ENCODE results near the gene MBD3.

DNA sequence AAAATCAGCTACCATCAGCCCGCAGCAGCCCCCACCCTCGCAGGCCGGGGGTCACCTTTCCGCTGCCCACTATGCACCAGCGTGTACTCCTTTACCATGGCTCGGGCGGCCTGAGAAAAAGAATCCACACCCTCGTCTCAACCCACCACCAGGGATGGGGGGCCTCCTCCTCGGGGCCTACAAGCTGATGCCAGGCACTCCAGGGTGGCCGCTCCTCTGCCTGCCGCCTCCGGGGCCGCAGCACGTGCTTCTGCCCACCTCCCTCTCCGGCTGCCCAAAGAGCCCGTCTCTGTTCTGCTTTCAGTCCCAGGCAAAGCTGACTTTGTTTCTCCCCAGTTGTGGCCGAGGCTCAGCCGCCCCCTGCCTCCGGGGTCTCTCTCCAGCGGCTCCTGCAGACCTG lies 13.4 kb downstream of the MBD3 start:
- TF ChIP-seq, protein P1, sequence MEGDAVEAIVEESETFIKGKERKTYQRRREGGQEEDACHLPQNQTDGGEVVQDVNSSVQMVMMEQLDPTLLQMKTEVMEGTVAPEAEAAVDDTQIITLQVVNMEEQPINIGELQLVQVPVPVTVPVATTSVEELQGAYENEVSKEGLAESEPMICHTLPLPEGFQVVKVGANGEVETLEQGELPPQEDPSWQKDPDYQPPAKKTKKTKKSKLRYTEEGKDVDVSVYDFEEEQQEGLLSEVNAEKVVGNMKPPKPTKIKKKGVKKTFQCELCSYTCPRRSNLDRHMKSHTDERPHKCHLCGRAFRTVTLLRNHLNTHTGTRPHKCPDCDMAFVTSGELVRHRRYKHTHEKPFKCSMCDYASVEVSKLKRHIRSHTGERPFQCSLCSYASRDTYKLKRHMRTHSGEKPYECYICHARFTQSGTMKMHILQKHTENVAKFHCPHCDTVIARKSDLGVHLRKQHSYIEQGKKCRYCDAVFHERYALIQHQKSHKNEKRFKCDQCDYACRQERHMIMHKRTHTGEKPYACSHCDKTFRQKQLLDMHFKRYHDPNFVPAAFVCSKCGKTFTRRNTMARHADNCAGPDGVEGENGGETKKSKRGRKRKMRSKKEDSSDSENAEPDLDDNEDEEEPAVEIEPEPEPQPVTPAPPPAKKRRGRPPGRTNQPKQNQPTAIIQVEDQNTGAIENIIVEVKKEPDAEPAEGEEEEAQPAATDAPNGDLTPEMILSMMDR (IDR thresholded peaks at IDR 0.05; ENCODE audit: low read depth, low read length, missing input control): no peak
- TF ChIP-seq RAD21 (IDR thresholded peaks at IDR 0.05) (no peak), SP1 (IDR thresholded peaks at IDR 0.05) (no peak), YY1 (IDR thresholded peaks at IDR 0.05) (no peak), EGR1 (IDR thresholded peaks at IDR 0.05; ENCODE audit: low read depth in 2 of 2) (no peak), JUND (IDR thresholded peaks at IDR 0.05) (no peak), TAF1 (conservative IDR thresholded peaks at IDR 0.05) (no peak), HNF4A (conservative IDR thresholded peaks at IDR 0.05) (no peak), FOXA1 (IDR thresholded peaks at IDR 0.05) (no peak), RXRA (IDR thresholded peaks at IDR 0.05) (no peak)
- TF ChIP-seq, protein P2, sequence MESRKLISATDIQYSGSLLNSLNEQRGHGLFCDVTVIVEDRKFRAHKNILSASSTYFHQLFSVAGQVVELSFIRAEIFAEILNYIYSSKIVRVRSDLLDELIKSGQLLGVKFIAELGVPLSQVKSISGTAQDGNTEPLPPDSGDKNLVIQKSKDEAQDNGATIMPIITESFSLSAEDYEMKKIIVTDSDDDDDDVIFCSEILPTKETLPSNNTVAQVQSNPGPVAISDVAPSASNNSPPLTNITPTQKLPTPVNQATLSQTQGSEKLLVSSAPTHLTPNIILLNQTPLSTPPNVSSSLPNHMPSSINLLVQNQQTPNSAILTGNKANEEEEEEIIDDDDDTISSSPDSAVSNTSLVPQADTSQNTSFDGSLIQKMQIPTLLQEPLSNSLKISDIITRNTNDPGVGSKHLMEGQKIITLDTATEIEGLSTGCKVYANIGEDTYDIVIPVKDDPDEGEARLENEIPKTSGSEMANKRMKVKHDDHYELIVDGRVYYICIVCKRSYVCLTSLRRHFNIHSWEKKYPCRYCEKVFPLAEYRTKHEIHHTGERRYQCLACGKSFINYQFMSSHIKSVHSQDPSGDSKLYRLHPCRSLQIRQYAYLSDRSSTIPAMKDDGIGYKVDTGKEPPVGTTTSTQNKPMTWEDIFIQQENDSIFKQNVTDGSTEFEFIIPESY (IDR thresholded peaks at IDR 0.05): no peak
- TF ChIP-seq, protein P3, sequence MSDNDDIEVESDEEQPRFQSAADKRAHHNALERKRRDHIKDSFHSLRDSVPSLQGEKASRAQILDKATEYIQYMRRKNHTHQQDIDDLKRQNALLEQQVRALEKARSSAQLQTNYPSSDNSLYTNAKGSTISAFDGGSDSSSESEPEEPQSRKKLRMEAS (IDR thresholded peaks at IDR 0.05): no peak
- TF ChIP-seq, protein P4, sequence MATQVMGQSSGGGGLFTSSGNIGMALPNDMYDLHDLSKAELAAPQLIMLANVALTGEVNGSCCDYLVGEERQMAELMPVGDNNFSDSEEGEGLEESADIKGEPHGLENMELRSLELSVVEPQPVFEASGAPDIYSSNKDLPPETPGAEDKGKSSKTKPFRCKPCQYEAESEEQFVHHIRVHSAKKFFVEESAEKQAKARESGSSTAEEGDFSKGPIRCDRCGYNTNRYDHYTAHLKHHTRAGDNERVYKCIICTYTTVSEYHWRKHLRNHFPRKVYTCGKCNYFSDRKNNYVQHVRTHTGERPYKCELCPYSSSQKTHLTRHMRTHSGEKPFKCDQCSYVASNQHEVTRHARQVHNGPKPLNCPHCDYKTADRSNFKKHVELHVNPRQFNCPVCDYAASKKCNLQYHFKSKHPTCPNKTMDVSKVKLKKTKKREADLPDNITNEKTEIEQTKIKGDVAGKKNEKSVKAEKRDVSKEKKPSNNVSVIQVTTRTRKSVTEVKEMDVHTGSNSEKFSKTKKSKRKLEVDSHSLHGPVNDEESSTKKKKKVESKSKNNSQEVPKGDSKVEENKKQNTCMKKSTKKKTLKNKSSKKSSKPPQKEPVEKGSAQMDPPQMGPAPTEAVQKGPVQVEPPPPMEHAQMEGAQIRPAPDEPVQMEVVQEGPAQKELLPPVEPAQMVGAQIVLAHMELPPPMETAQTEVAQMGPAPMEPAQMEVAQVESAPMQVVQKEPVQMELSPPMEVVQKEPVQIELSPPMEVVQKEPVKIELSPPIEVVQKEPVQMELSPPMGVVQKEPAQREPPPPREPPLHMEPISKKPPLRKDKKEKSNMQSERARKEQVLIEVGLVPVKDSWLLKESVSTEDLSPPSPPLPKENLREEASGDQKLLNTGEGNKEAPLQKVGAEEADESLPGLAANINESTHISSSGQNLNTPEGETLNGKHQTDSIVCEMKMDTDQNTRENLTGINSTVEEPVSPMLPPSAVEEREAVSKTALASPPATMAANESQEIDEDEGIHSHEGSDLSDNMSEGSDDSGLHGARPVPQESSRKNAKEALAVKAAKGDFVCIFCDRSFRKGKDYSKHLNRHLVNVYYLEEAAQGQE (IDR thresholded peaks at IDR 0.05): no peak
